ENCODE measurements around the gene GCN1. TPM values are rescaled to one million over a fixed set of nuclear protein-coding genes. Genes with fewer than 3 reads are reported as not detected.

Gene GCN1
- total and polyA plus RNA-seq, 7 donors: 9.2 to 70.3 (median 32.9) TPM

DNA sequence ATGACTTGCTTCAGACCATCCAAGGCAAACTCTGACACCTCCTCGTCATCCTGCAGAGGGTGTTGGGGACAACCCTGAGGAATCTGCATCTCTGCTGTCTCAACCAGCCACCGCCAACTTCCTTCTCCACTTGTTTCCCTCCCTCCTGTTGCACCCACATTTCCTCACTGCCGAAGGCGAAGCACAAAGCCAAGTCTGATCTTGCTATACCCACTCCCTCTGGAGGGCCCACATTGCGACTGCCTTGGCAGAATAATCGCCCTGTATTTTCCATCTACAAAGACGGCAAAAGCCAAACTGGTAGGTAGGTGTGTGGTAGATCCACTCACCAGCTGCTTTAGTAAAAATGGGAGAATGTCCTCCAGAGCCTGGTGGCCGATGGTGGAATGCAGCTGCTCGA lies 56.1 kb downstream of the GCN1 start:
- DNase-seq: no peak
- Histone ChIP-seq H3K27ac (no peak overlapping the region), H3K36me3 (peaks cover 72 to 100% (median 93%) of the 10 kb centered on the region in 4 donors), H3K4me3 (no peak overlapping the region), H3K27me3 (no peaks in the 10 kb centered on the region), H3K4me1 (peaks cover 0 to 6% (median 0%) of the 10 kb centered on the region in 4 donors), H3K9me3 (no peaks in the 10 kb centered on the region)
- TF ChIP-seq POLR2A (IDR thresholded peaks at IDR 0.05): no peak
- no peak for TF ChIP-seq EP300 (IDR thresholded peaks at IDR 0.05)
- no peak for TF ChIP-seq POLR2AphosphoS5 (IDR thresholded peaks at IDR 0.05)
- TF ChIP-seq CTCF (IDR thresholded peaks at IDR 0.05): no peak
- intact Hi-C loops (cut with DNase I): no loop called here
- WGBS, 2 donors: 96% methylated on average over 9 of the region's 9 CpGs

DNA sequence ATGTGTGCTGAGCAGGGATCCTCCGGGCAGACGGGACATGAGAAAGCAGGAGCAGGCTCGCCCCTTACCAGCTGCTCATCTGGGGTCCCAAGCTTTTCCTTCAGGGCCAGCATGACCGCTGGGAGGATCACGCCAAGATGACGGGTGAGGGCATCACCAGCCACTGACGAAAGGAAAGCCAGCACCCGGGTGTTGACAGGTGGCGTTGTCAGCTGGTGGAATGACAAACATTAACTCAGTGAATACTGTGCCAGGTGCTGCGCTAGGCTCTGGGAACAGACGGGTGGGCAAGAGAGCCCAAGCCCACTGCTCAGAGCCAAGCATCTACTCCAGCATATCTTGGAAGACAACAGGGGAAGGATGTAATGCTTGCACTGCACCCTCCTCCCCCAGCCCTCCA lies 56.7 kb downstream of the GCN1 start:
- WGBS, 2 donors: 89 to 95% methylated on average over 11 of the region's 11 CpGs
- H3K9me3 ChIP-seq: no peaks in the 10 kb centered on the region
- TF ChIP-seq POLR2A (IDR thresholded peaks at IDR 0.05): no peak
- TF ChIP-seq POLR2AphosphoS5 (IDR thresholded peaks at IDR 0.05): no peak
- TF ChIP-seq CTCF (IDR thresholded peaks at IDR 0.05): no peak
- TF ChIP-seq EP300 (IDR thresholded peaks at IDR 0.05): no peak
- H3K27me3 ChIP-seq: no peaks in the 10 kb centered on the region
- peaks cover 0 to 6% (median 0%) of the 10 kb centered on the region in 4 donors for H3K4me1 ChIP-seq
- intact Hi-C loops (cut with DNase I): no loop called here
- H3K27ac ChIP-seq: no peak overlapping the region
- H3K4me3 ChIP-seq: no peak overlapping the region
- H3K36me3 ChIP-seq: peaks cover 73 to 100% (median 95%) of the 10 kb centered on the region in 4 donors
- DNase-seq: no peak

- Histone ChIP-seq H3K4me1 (peaks cover 0 to 6% (median 0%) of the 10 kb centered on the region in 4 donors), H3K4me3 (no peak overlapping the region), H3K27ac (no peak overlapping the region), H3K36me3 (peaks cover 70 to 100% (median 96%) of the 10 kb centered on the region in 4 donors), H3K9me3 (no peaks in the 10 kb centered on the region), H3K27me3 (no peaks in the 10 kb centered on the region)
- DNase-seq: no peak
- WGBS, 2 donors: 87 to 92% methylated on average over 11 of the region's 11 CpGs
- intact Hi-C loops (cut with DNase I): no loop called here
- TF ChIP-seq CTCF (IDR thresholded peaks at IDR 0.05): no peak
- no peak for TF ChIP-seq POLR2A (IDR thresholded peaks at IDR 0.05)
- no peak for TF ChIP-seq EP300 (IDR thresholded peaks at IDR 0.05)
- no peak for TF ChIP-seq POLR2AphosphoS5 (IDR thresholded peaks at IDR 0.05)
Measured at GRCh38 chr12:120136093-120136770, 58.3 kb downstream of the GCN1 start.

- intact Hi-C loops (cut with DNase I): no loop called here
- WGBS, 2 donors: 98% methylated on average over 20 of the region's 20 CpGs
- no peaks in the 10 kb centered on the region for H3K9me3 ChIP-seq
- no peak overlapping the region for H3K27ac ChIP-seq
- no peak overlapping the region for H3K4me3 ChIP-seq
- no peak for DNase-seq
- peaks cover 76 to 100% (median 96%) of the 10 kb centered on the region in 4 donors for H3K36me3 ChIP-seq
- H3K4me1 ChIP-seq: no peaks in the 10 kb centered on the region
- TF ChIP-seq CTCF (IDR thresholded peaks at IDR 0.05): no peak
- TF ChIP-seq EP300 (IDR thresholded peaks at IDR 0.05): no peak
- no peak for TF ChIP-seq POLR2A (IDR thresholded peaks at IDR 0.05)
- TF ChIP-seq POLR2AphosphoS5 (IDR thresholded peaks at IDR 0.05): no peak
- no peaks in the 10 kb centered on the region for H3K27me3 ChIP-seq
Measured at GRCh38 chr12:120134307-120134980, 60.1 kb downstream of the GCN1 start.
